K562 (cell line): ENCODE results near the gene CHD5.

Source experiments
- CHD2 ChIP-seq: IDR thresholded peaks from 2 replicates; pipeline ENCODE4 v1.6.1; 2011; ENCODE audit warnings: low read depth, low read length
- SREBF2 ChIP-seq: sonication (generic); formaldehyde crosslinking; IDR thresholded peaks from 2 replicates; pipeline ENCODE4 v1.4.0; 2020; ENCODE audit warnings: mild to moderate bottlenecking, missing genetic modification reagents

DNA sequence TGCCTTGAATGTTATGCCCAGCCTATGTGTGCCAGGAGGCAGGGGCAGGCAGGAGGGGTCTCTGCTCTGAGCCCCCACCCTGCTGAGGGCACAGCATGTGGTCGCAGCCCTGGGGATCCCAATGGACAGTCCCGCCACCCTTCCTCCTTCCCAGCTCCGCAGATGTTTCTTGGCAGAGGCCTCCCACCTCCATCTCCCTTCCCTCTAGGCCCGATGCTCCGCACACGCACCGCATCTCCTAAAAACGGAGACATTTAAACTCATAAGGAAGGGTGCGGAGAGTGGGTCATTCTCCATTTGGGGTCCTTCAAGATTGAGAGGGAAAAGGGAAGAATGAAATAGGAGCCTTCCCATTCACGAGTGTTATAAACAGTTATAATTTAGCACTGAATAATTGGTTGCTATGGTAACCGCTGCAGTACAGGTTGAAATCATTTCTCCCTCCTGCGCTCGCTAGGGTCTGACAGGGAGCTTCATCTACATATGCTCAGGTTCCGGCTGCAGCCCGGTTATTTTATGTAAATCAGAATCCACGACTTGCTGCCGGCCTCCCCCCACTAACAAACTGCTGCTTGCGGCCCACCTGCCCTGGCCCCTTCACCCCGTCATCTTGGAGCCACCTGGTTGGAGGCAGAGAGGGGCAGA, 16.0 kb downstream of the CHD5 start:
- TF ChIP-seq CHD2 (no peak), SREBF2 (CRISPR knock-in tag) (no peak)
